ENCODE measurements around the gene PSME2. TPM values are rescaled to one million over a fixed set of nuclear protein-coding genes. Genes with fewer than 3 reads are reported as not detected.
A peak's percentile ranks its signal among the peaks of the same experiment; 100 is the strongest.

Gene PSME2
- total RNA-seq, 1 donor: 78.3 TPM

GRCh38 chr14:24135584-24135833 lies 10.9 kb downstream of the PSME2 start:
- TF ChIP-seq, protein P1, sequence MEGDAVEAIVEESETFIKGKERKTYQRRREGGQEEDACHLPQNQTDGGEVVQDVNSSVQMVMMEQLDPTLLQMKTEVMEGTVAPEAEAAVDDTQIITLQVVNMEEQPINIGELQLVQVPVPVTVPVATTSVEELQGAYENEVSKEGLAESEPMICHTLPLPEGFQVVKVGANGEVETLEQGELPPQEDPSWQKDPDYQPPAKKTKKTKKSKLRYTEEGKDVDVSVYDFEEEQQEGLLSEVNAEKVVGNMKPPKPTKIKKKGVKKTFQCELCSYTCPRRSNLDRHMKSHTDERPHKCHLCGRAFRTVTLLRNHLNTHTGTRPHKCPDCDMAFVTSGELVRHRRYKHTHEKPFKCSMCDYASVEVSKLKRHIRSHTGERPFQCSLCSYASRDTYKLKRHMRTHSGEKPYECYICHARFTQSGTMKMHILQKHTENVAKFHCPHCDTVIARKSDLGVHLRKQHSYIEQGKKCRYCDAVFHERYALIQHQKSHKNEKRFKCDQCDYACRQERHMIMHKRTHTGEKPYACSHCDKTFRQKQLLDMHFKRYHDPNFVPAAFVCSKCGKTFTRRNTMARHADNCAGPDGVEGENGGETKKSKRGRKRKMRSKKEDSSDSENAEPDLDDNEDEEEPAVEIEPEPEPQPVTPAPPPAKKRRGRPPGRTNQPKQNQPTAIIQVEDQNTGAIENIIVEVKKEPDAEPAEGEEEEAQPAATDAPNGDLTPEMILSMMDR (IDR thresholded peaks at IDR 0.05; ENCODE audit: insufficient read depth, low read length): no peak
- no peak for DNase-seq (ENCODE audit: low read depth)

DNA sequence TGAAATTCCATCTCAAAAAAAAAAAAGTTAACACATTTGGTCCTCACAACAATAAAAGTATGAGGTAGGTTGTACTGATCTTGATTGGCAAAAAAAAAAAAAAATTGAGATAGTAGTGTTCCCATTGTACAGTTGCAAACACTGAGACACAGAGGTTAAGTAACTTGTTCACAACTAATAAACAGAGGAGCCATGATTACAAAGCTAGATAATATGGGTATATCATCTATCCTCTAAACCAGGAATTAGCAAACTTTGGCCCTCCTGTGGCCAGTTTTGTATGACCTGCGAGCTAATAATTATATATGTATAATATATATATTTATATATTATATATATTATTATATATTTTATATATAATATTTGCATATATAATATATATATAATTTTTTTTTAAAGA lies 12.7 kb downstream of the PSME2 start:
- H3K4me3 ChIP-seq (ENCODE audit: low read depth, low read length): no peak overlapping the region
- TF ChIP-seq, protein P1 (IDR thresholded peaks at IDR 0.05; ENCODE audit: insufficient read depth, low read length): no peak
- no peak for DNase-seq (ENCODE audit: low read depth)

More at GRCh38 chr14:24135584-24135833, 10.9 kb downstream of the PSME2 start:
- peak overlapping the region; percentile 87 for H3K4me3 ChIP-seq (ENCODE audit: low read depth, low read length)

DNA sequence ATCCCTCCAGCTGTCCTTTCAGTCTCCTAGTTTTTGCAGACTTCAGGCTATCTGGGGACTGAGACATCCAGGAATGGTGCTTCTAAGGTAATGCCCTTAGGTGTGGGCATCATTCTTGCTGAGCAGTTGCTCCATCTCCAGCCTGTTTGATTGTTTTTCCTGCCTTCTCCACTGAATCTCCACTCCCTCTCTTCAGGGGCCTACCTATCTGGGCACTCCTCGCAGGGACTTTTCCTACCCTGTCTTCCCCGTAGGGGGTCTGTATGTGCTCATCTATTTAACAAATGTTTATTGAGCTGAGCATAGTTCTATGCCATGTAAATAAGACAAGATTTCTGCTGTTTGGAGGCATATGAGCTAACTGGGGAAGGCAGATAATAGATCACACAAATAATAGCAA lies 13.4 kb downstream of the PSME2 start:
- TF ChIP-seq, protein P1 (IDR thresholded peaks at IDR 0.05; ENCODE audit: insufficient read depth, low read length): no peak
- DNase-seq (ENCODE audit: low read depth): no peak
- no peak overlapping the region for H3K4me3 ChIP-seq (ENCODE audit: low read depth, low read length)

- TF ChIP-seq, protein P1 (IDR thresholded peaks at IDR 0.05; ENCODE audit: insufficient read depth, low read length): no peak
- no peak overlapping the region for H3K4me3 ChIP-seq (ENCODE audit: low read depth, low read length)
- no peak for DNase-seq (ENCODE audit: low read depth)
Measured at GRCh38 chr14:24132061-24132685, 14.2 kb downstream of the PSME2 start.

- no peak overlapping the region for H3K4me3 ChIP-seq (ENCODE audit: low read depth, low read length)
- DNase-seq (ENCODE audit: low read depth): no peak
- TF ChIP-seq, protein P1 (IDR thresholded peaks at IDR 0.05; ENCODE audit: insufficient read depth, low read length): no peak
Measured at GRCh38 chr14:24131549-24131966, 14.9 kb downstream of the PSME2 start.

- no peak for DNase-seq (ENCODE audit: low read depth)
- TF ChIP-seq, protein P1 (IDR thresholded peaks at IDR 0.05; ENCODE audit: insufficient read depth, low read length): no peak
- H3K4me3 ChIP-seq (ENCODE audit: low read depth, low read length): no peak overlapping the region
Measured at GRCh38 chr14:24130717-24131548, 15.5 kb downstream of the PSME2 start.

All from fibroblast of the aortic adventitia (primary cell).